WTC11 (cell line): Measurements from ENCODE around the gene SEC22A. TPM values are rescaled to one million over a fixed set of nuclear protein-coding genes. Genes with fewer than 3 reads are reported as not detected.

Experiments
- ATAC-seq: fragments of 200-7000 bp; cut with Tn5 transposase; 2 replicates; pipeline ENCODE4 v1.10.0; 2021; ENCODE audit warnings: mild to moderate bottlenecking, moderate library complexity
- CTCF ChIA-PET: fragments of 300-600 bp; sonication (Branson Sonifier 250); formaldehyde crosslinking; loops from one replicate; lab custom pipeline; 2021; ENCODE audit warnings: antibody characterized with exemption; lab: Charles Lee
- POLR2A ChIA-PET: fragments of 350-600 bp; sonication (Branson Sonifier 250); formaldehyde crosslinking; loops from one replicate; lab custom pipeline; 2021; ENCODE audit warnings: antibody characterized with exemption; lab: Charles Lee
- DNase-seq: peaks from one replicate; pipeline ENCODE4 v3.0.0; 2021; ENCODE audit warnings: low spot score
- H3K27ac Mint-ChIP-seq: 2 replicates; pipeline ENCODE4 v1.8.0; 2021; ENCODE audit warnings: mixed read lengths
- H3K27me3 Mint-ChIP-seq: 2 replicates; pipeline ENCODE4 v1.8.0; 2021; ENCODE audit warnings: low read depth, mild to moderate bottlenecking, moderate library complexity, mixed read lengths
- H3K36me3 Mint-ChIP-seq: 2 replicates; pipeline ENCODE4 v1.8.0; 2021; ENCODE audit warnings: mixed read lengths
- H3K4me1 Mint-ChIP-seq: 2 replicates; pipeline ENCODE4 v1.8.0; 2022; ENCODE audit warnings: mixed read lengths
- H3K4me3 Mint-ChIP-seq: 2 replicates; pipeline ENCODE4 v1.8.0; 2021; ENCODE audit warnings: mild to moderate bottlenecking, moderate library complexity, mixed read lengths
- H3K9me3 Mint-ChIP-seq: 2 replicates; pipeline ENCODE4 v1.8.0; 2021; ENCODE audit warnings: mixed read lengths
- ATF1 ChIP-seq: sonication (generic); formaldehyde crosslinking; IDR thresholded peaks from 2 replicates; pipeline ENCODE4 v1.8.1; 2023; ENCODE audit warnings: mild to moderate bottlenecking, moderate library complexity, missing genetic modification reagents
- CREM ChIP-seq: sonication (generic); formaldehyde crosslinking; IDR thresholded peaks from 2 replicates; pipeline ENCODE4 v1.8.1; 2022; ENCODE audit warnings: mild to moderate bottlenecking, missing genetic modification reagents, moderate library complexity
- ELF4 ChIP-seq: sonication (generic); formaldehyde crosslinking; IDR thresholded peaks from 2 replicates; pipeline ENCODE4 v1.8.1; 2022; ENCODE audit warnings: low read depth, mild to moderate bottlenecking, moderate library complexity, missing genetic modification reagents
- JUN ChIP-seq: sonication (generic); formaldehyde crosslinking; IDR thresholded peaks from 2 replicates; pipeline ENCODE4 v1.8.0; 2023; ENCODE audit warnings: mild to moderate bottlenecking, missing genetic modification reagents
- KAT7 ChIP-seq: sonication (generic); formaldehyde crosslinking; IDR thresholded peaks from 2 replicates; pipeline ENCODE4 v1.8.1; 2023; ENCODE audit warnings: missing genetic modification reagents, mild to moderate bottlenecking, borderline replicate concordance
- MXD4 ChIP-seq: fragments of 250-450 bp; sonication (Bioruptor Pico); IDR thresholded peaks from 2 replicates; pipeline ENCODE4 v1.8.0; 2021; ENCODE audit warnings: mild to moderate bottlenecking, moderate library complexity, borderline replicate concordance
- MYBL2 ChIP-seq: sonication (generic); formaldehyde crosslinking; IDR thresholded peaks from 2 replicates; pipeline ENCODE4 v1.8.1; 2023; ENCODE audit warnings: mild to moderate bottlenecking, moderate library complexity, missing genetic modification reagents
- NFE2L1 ChIP-seq: sonication (generic); formaldehyde crosslinking; IDR thresholded peaks from 2 replicates; pipeline ENCODE4 v1.8.1; 2023; ENCODE audit warnings: missing genetic modification reagents
- NR3C1 ChIP-seq: sonication (generic); formaldehyde crosslinking; conservative IDR thresholded peaks from 2 replicates; pipeline ENCODE4 v1.8.1; 2023; ENCODE audit warnings: low read depth, mild to moderate bottlenecking, missing genetic modification reagents
- SMAD3 ChIP-seq: sonication (generic); formaldehyde crosslinking; IDR thresholded peaks from 2 replicates; pipeline ENCODE4 v1.8.0; 2022; ENCODE audit warnings: missing genetic modification reagents, mild to moderate bottlenecking, borderline replicate concordance
- SMAD4 ChIP-seq: sonication (generic); formaldehyde crosslinking; IDR thresholded peaks from 2 replicates; pipeline ENCODE4 v1.8.0; 2022; ENCODE audit warnings: mild to moderate bottlenecking, missing genetic modification reagents
- TCF7 ChIP-seq: sonication (generic); formaldehyde crosslinking; IDR thresholded peaks from 2 replicates; pipeline ENCODE4 v1.8.0; 2022; ENCODE audit warnings: mild to moderate bottlenecking, low read depth, missing genetic modification reagents, moderate library complexity
- ZBTB21 ChIP-seq: sonication (generic); formaldehyde crosslinking; IDR thresholded peaks from 2 replicates; pipeline ENCODE4 v1.8.1; 2023; ENCODE audit warnings: mild to moderate bottlenecking, missing genetic modification reagents, borderline replicate concordance
- ZNF219 ChIP-seq: sonication (generic); formaldehyde crosslinking; IDR thresholded peaks from 2 replicates; pipeline ENCODE4 v1.8.0; 2023; ENCODE audit warnings: missing genetic modification reagents, mild to moderate bottlenecking, borderline replicate concordance
- total RNA-seq: library from RNA; stranded (reverse); gene quantifications from 3 replicates; pipeline ENCODE4 v1.2.3, GENCODE V29; 2021
- TF ChIP-seq, protein P1 (sequence below): sonication (generic); formaldehyde crosslinking; IDR thresholded peaks from 2 replicates; pipeline ENCODE4 v1.8.1; 2022; ENCODE audit warnings: low read depth, missing genetic modification reagents, borderline replicate concordance
- TF ChIP-seq, protein P2 (sequence below): sonication (generic); formaldehyde crosslinking; IDR thresholded peaks from 2 replicates; pipeline ENCODE4 v1.8.0; 2022; ENCODE audit warnings: mild to moderate bottlenecking, missing genetic modification reagents
- TF ChIP-seq, protein P3 (sequence below): sonication (generic); formaldehyde crosslinking; IDR thresholded peaks from 2 replicates; pipeline ENCODE4 v1.8.0; 2022; ENCODE audit warnings: mild to moderate bottlenecking, missing genetic modification reagents

Gene SEC22A
- total RNA-seq, 1 experiment from 2014 or later: 12.6 TPM

DNA sequence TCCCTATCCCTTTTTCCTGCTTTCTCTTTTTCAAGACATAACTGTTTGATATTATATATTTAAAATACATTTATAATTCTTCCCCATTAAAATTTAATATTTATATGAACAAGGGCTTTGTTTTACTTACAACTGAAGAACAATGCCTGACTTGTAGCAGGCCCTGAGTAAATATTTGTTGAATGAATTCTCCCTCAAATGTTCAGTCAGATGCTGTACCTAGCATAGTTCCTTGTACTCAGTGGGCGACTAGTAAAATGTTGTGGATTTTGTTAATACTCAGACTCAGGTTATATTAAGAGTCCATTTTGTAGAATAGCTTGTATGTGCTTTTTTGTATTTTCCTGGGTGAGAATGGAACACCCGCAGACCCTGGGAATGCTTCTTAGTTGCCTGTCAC is 69.1 kb downstream of the SEC22A start (continued):
- TF ChIP-seq, protein P1, sequence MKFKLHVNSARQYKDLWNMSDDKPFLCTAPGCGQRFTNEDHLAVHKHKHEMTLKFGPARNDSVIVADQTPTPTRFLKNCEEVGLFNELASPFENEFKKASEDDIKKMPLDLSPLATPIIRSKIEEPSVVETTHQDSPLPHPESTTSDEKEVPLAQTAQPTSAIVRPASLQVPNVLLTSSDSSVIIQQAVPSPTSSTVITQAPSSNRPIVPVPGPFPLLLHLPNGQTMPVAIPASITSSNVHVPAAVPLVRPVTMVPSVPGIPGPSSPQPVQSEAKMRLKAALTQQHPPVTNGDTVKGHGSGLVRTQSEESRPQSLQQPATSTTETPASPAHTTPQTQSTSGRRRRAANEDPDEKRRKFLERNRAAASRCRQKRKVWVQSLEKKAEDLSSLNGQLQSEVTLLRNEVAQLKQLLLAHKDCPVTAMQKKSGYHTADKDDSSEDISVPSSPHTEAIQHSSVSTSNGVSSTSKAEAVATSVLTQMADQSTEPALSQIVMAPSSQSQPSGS: no peak
- TF ChIP-seq ZBTB21 (CRISPR knock-in tag) (no peak), NR3C1 (CRISPR knock-in tag) (no peak)

DNA sequence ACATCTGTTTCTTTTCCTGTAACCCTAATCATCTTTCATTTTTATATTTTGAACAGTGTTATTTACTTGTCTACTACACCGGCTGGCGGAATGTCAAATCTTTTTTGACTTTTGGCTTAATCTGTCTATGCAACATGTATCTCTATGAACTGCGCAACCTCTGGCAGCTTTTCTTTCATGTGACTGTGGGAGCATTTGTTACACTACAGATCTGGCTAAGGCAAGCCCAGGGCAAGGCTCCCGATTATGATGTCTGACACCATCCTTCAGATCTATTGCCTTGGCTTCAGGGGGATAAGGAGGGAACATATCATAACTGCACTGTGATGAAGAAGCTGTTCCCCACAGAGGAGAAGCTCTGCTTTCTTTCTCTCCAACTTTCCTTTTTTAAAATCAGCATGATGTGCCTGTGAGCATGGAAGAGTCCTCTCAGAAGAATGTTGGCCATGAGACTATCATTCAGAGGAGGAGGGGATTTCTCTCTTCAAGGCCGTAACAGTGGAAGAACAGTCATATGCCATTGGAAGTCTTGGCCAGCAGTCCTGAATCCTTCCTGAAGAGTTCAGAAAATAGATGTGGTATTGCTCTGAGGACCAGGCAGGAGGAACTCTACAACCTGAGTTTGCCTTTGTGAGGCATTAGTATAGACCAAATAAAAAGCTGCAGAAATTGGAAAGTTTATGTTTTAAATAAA is 69.9 kb downstream of the SEC22A start:
- ATAC-seq: no peak
- TF ChIP-seq SMAD3 (CRISPR knock-in tag) (no peak), TCF7 (CRISPR knock-in tag) (no peak), NFE2L1 (no peak), SMAD4 (CRISPR knock-in tag) (no peak), ELF4 (CRISPR knock-in tag) (no peak), CREM (CRISPR knock-in tag) (no peak)
- TF ChIP-seq, protein P2, sequence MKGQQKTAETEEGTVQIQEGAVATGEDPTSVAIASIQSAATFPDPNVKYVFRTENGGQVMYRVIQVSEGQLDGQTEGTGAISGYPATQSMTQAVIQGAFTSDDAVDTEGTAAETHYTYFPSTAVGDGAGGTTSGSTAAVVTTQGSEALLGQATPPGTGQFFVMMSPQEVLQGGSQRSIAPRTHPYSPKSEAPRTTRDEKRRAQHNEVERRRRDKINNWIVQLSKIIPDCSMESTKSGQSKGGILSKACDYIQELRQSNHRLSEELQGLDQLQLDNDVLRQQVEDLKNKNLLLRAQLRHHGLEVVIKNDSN (CRISPR knock-in tag): no peak
- Mint-ChIP-seq H3K27me3 (no peaks in the 10 kb centered on the region), H3K4me3 (no peak overlapping the region), H3K27ac (no peak overlapping the region), H3K9me3 (peaks cover 14% of the 10 kb centered on the region), H3K4me1 (peaks cover 10% of the 10 kb centered on the region), H3K36me3 (peaks cover 8% of the 10 kb centered on the region)
- POLR2A ChIA-PET: no interaction called here
- CTCF ChIA-PET: interaction anchor here (0.9 kb wide), 1 partner anchor 43 kb away, joined by 3 read pairs; no protein-coding TSS in a partner anchor
- DNase-seq: no peak

DNA sequence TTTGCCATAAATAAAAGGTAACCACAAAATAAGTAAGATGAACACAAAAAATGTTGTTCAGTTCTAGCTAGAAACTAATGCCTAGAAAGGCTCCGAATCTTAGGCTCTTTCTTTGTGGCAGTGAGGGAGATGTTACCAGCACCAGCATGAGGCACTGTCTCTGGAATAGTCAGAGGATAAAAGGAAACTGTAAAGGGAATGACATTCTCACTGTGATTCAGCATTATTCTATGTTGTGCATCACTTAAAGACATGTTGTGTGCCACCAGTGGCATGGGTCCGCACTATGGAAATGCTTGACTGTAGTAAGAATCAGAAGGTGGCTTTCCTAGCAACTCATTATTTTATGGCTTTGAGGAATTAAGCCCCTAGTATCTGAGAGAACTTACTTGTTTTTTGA is 70.8 kb downstream of the SEC22A start:
- DNase-seq (no peak), ATAC-seq (no peak)
- peaks cover 7% of the 10 kb centered on the region for H3K36me3 Mint-ChIP-seq
- H3K9me3 Mint-ChIP-seq: peaks cover 8% of the 10 kb centered on the region
- no peak overlapping the region for H3K27ac Mint-ChIP-seq
- POLR2A ChIA-PET: interaction anchor here (0.6 kb wide), 1 partner anchor 8 kb away, joined by 3 read pairs; no protein-coding TSS in a partner anchor
- CTCF ChIA-PET: interaction anchor here (0.9 kb wide), 1 partner anchor 42 kb away, joined by 3 read pairs; no protein-coding TSS in a partner anchor
- TF ChIP-seq ATF1 (CRISPR knock-in tag) (no peak), JUN (CRISPR knock-in tag) (no peak)
- TF ChIP-seq, protein P3, sequence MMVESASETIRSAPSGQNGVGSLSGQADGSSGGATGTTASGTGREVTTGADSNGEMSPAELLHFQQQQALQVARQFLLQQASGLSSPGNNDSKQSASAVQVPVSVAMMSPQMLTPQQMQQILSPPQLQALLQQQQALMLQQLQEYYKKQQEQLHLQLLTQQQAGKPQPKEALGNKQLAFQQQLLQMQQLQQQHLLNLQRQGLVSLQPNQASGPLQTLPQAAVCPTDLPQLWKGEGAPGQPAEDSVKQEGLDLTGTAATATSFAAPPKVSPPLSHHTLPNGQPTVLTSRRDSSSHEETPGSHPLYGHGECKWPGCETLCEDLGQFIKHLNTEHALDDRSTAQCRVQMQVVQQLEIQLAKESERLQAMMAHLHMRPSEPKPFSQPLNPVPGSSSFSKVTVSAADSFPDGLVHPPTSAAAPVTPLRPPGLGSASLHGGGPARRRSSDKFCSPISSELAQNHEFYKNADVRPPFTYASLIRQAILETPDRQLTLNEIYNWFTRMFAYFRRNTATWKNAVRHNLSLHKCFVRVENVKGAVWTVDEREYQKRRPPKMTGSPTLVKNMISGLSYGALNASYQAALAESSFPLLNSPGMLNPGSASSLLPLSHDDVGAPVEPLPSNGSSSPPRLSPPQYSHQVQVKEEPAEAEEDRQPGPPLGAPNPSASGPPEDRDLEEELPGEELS (CRISPR knock-in tag): no peak
- no peaks in the 10 kb centered on the region for H3K27me3 Mint-ChIP-seq
- no peak overlapping the region for H3K4me3 Mint-ChIP-seq
- H3K4me1 Mint-ChIP-seq: peaks cover 15% of the 10 kb centered on the region

DNA sequence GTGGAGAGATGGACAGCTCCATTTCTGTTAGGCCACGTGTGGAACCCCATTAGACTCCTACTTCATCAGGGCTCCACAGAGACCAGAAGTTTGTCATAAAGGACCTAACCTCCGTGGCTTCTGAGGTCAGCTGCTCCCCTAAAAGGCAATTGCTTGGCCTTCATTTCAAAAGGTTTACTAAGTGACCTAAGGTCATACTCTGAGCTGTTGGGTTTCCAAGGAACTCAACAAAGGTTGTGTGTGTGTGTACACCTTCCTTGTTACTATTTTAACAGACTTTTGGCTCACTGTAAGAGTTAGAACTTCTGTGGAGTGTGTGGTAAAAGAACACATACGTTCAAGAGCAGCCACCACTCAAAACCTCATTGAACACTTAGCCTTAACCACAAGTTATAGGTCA is 73.9 kb downstream of the SEC22A start:
- DNase-seq (no peak), ATAC-seq (no peak)
- Mint-ChIP-seq H3K36me3 (peaks cover 7% of the 10 kb centered on the region), H3K27ac (no peak overlapping the region), H3K27me3 (no peaks in the 10 kb centered on the region), H3K4me3 (no peak overlapping the region), H3K9me3 (peaks cover 8% of the 10 kb centered on the region), H3K4me1 (peaks cover 35% of the 10 kb centered on the region)
- no peak for TF ChIP-seq ZNF219
- TF ChIP-seq MYBL2 (CRISPR knock-in tag): no peak
- no peak for TF ChIP-seq MXD4 (CRISPR knock-in tag)
- TF ChIP-seq KAT7 (CRISPR knock-in tag): no peak
- TF ChIP-seq, protein P3 (CRISPR knock-in tag): no peak
- ChIA-PET CTCF (interaction anchor here (2.3 kb wide), 1 partner anchor 32 kb away, joined by 7 read pairs; no protein-coding TSS in a partner anchor), POLR2A (no interaction called here)
